Measurements from ENCODE around the gene PPP2R5C.

PPP2R5C gene

GRCh38 chr14:101887219-101887618, 125.7 kb downstream of the PPP2R5C start:
- DNase-seq (ENCODE audit: low spot score), result no peak

- no peak for DNase-seq (ENCODE audit: low spot score)
Observed at GRCh38 chr14:101888182-101888581, 126.7 kb downstream of the PPP2R5C start.

GRCh38 chr14:101889366-101889765, 127.9 kb downstream of the PPP2R5C start:
- DNase-seq (ENCODE audit: low spot score), result no peak

DNA sequence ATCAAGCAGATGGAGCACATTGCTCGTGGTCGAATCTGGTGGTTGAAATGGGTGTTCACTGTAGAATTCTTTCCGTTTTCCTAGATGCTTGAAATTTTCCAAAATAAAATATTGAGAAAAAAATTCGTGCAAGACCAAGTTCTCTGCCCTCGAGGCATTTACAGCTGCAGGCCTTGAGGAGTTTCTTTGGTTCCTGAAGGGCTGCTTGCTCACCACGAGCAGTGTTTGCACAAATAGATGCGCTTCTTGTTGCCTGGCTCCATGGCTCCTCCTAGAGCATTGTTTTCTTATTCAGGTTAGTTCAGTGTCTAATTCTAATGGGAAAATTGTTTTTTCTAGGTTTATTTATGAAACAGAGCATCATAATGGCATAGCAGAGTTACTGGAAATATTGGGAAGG, 128.4 kb downstream of the PPP2R5C start:
- DNase-seq (ENCODE audit: low spot score), result peak; percentile 10

DNA sequence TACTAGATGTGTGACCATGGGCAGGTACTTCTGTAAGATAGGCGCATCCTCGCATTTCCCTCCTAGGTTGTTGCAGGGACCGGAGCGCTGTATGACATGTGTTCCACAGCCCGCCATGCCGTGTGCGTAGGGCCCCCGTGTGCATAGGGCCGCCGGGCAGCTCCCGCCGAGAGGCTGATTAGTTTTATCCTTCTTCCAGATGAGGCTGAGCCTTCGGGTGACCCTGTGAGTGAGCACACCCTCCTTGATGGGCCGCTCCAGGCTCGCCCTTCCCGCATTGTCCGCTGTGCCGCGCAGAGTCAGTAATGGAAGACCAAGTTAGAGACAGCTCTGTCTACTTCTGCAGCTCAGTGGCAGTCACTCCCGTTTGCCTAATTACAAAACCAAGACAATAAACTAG, 130.0 kb downstream of the PPP2R5C start:
- no peak for DNase-seq (ENCODE audit: low spot score)

- DNase-seq (ENCODE audit: low spot score), result no peak
Observed at GRCh38 chr14:101893759-101894158, 132.2 kb downstream of the PPP2R5C start.

DNA sequence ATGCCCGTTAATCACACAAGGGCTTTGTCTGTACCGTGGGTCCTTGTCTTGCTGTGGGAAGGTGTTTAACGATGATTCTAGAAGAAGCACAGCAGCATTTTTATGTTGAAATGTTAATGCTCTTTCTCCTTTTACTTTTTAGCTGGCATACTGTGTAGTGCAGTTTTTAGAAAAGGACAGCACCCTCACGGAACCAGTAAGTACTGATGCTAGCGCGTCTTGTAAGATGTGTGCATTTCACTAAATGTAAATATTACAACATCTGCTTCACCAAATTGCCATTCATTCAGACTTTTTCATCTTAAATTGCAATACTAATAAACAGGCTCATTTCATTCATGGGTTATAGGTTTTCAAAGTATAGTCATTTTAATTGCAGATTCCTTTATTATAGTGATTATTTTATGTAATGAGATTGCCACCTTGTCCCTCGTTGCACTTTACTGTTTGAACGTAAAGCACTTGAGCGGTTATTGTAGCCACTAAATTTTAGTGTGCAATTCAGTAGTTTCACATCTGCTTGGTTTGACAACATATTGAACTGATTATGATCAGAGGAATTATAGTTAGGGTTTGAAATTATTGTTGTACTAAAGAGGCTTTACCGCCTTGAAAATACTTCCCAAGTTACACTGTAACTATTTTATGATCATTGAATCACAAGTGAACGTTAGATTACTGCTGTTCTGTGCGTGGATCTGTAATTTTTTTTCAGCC, 133.0 kb downstream of the PPP2R5C start:
- DNase-seq (ENCODE audit: low spot score), result no peak

DNA sequence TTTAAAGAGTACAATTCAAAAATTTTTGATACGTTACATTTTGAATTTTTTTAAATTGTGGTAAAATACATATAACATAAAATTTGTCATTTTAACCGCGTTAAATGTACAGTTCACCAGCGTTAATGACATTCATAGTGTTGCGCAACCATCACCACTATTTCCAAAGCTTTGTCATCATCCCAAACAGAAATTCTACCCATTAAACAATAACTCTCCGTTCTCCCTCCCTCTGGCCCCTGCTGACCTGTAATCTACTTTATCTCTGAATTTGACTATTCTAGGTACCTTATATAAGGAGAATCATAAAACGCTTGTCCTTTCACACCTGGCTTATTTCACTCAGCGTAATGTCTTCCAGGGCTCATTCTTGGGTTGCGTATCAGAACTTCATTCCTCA, 133.7 kb downstream of the PPP2R5C start:
- DNase-seq (ENCODE audit: low spot score), result no peak

GRCh38 chr14:101897326-101897725, 135.8 kb downstream of the PPP2R5C start:
- DNase-seq (ENCODE audit: low spot score), result no peak

GRCh38 chr14:101898416-101898815, 136.9 kb downstream of the PPP2R5C start:
- no peak for DNase-seq (ENCODE audit: low spot score)

DNA sequence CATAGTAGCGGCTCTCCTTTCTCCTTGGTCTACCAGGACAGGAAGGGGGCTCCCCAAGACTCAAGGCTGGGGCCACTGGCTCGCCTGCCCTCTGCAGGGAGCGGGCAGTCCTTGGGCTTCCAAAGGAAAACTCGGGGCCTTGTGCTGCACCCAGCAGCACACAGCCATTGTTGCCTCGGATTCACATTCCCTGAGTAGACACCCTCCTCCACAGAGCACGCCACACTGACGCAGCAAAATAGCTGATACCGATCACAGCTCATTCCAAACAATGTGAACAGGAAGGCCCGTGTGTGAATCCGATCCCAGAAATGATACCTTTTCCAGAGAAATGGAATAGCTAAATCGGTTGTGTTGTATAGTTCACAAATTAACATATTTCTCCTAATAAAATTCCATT, 137.8 kb downstream of the PPP2R5C start:
- DNase-seq (ENCODE audit: low spot score), result no peak

GRCh38 chr14:101900253-101900652, 138.7 kb downstream of the PPP2R5C start:
- DNase-seq (ENCODE audit: low spot score), result no peak

DNA sequence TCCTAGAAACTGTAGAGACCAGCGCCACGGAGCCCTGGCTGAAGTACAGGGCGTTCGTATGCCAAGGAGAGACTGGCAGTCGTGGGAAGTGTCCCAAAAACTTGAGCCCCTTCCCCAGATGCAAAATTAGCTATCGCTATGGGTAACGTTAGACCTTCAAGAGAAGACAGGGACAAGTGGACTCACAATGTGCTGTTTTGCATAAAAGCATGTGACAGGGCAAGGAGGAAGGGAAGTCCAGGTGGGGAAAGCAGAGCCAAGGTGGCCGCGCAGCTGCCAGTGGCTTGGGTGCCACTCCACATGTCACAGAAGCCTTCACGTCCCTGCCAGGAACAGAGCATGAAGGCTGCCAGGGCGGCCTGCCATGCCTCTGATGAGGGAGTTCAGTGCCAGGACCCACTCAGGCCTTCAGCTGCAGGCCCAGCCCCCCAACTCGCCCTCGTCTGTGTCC, 141.6 kb downstream of the PPP2R5C start:
- no peak for DNase-seq (ENCODE audit: low spot score)

DNA sequence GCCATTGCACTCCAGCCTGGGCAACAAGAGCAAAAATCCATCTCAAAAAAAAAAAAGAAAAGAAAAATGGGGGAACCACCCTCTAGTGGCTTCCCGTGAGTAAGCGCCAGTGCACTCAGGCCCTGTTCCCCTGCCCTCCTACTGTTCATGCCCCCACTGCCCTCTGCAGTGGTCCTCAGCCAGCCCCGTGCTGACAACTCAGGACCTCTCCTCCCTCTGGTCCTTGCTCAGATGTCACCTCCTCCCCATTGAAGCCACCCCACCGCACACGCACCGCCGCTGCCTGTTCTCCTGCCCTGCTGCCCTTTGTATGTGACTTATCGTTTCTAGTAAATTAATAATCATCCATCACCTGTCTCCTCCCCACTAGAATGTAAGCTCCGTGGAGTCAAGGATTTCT, 144.1 kb downstream of the PPP2R5C start:
- no peak for DNase-seq (ENCODE audit: low spot score)

DNA sequence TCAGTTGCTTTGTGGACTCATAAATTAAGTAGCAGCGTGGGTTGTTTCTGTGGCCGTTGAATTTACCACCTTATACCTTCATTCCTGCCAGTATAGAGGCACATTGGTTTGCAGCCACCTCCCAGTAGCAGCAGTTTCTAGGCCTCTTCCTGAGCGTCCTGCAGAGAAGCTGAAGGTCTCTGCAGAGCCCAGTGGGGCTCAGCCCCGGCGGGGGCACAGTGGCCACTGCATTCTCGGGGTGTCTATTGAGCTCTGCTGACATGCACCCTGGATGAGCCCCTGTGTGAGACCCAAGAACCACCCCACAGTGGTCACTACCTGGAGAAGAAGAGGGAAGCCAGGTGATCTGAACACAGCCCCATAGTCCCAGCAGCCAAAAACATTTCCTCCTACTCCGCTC, 145.1 kb downstream of the PPP2R5C start:
- no peak for DNase-seq (ENCODE audit: low spot score)

GRCh38 chr14:101907619-101908018, 146.1 kb downstream of the PPP2R5C start:
- DNase-seq (ENCODE audit: low spot score), result no peak

GRCh38 chr14:101908795-101909194, 147.3 kb downstream of the PPP2R5C start:
- no peak for DNase-seq (ENCODE audit: low spot score)

DNA sequence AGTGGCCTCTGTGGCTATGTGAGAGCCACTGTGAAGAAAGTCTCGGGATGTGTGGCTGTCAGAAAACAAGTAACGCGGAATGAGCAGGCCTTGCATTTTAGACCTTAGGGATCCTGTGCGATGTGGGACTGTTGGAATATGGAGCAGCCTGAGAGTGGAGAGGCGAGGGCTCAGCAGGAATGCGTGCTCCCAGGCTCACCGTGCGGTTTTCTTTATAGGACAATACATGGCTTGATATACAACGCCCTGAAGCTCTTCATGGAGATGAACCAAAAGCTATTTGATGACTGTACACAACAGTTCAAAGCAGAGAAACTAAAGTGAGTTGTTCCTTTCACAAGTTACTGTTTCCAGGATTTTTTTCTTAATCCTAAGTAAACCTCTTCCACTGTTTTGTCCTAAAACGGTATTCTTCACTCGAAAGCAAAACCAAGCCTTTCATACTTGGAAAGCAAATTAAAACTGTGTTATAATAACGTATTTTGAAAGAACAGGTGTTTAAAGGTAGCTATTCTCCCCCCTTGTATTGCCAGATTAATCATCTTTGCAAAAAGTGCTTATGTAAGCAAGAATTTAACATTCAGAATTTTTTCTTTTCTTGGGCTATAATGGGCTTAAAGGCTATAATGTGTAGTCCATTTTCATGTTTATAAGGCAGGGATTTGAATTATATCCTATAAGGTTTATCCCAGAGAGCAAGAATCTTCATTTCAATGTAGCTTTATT, 148.0 kb downstream of the PPP2R5C start:
- DNase-seq (ENCODE audit: low spot score), result no peak

DNA sequence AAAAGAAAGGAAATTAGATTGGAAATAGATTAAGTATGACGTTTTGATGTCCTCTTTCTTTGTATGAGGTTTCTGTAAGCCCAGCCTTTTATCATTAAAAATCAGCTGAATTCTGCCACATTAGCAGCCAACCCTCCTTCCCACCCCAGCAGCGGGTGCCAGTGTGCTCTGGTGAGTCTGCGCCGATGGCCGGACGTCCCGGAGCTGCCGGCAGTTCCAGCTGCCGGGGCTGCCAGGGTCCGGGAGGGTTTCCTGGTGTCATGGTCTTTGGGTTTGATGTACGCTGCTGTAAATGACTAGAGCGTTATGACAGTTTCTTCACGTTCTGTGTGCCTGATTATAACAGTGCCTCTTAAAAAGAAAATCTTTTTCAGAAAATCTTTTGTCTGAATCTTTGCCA, 151.3 kb downstream of the PPP2R5C start:
- no peak for DNase-seq (ENCODE audit: low spot score)

DNA sequence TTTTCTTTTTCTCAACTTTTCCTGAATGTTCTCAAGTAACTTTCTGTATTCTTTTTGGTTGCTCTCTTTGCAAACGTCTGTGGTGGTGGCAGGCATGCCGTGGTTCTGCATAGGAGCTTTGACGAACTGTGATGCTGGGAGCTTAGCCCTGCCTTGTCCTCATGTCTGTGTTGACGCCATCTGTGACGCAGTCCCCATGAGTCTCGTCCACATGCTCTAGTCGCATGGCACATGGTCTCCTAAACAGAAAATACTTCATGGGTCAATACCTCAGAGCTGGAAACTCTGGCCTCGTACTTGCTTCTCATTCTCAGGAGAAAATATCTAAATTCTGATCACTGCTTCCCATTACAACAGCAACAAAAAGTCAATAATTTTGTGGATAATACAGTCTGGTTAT, 152.6 kb downstream of the PPP2R5C start:
- DNase-seq (ENCODE audit: low spot score), result no peak

DNA sequence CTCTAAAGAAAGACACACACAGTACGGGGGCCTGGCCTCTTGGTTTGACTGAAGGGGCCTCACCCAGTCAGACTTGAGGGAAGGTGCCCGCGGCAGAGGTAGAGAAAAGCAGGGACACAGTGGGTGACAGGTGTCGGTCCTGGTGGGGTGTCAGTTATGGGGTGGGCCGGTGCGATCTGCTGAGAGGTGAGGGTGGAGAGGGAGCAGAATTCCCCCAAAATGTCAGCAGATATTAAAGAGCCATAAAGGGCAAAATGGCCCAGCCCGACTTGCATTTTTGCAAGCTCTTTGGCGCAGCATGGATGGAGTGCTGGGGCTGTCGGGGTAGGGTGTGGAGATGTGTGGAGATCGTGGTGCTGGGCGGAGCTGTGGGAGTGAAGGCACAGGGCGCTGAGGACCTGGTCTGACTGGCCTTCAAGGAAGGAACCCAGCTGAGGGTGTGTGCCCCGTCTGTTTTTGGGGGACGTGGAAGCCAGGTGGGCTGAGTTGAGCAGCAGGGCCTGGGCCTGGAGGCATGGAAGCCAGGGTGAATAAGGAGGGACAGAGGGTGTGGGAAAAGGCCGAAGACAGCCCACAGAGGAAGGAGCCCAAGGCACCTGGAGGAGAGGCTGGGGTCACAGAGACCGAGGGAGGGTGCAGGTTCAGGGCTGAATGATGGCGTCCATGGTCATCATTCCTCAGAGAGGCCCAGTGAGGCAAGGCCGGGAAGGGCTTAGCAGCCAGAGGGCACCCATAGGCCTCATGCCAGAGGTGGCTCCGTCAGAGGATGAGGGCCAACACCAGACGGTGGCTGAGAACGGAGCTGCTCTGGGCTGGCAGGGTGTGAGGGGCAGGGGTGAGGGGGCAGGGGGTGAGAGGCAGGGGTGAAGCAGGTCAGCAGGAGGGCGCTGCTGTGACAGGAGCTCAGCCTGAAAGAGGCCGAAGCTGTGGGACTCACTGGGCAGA, 154.6 kb downstream of the PPP2R5C start:
- no peak for DNase-seq (ENCODE audit: low spot score)

GRCh38 chr14:101916816-101917412, 155.4 kb downstream of the PPP2R5C start:
- no peak for DNase-seq (ENCODE audit: low spot score)

Data from CD4-positive, alpha-beta T cell treated with Interleukin-2 at 100 ng/mL for 4 hours (primary cell).